OCI-LY7 (cell line): ENCODE data around the gene UGCG. TPM values are rescaled to one million over a fixed set of nuclear protein-coding genes. Genes with fewer than 3 reads are reported as not detected.

Source experiments
- BruUV-seq: library from RNA; stranded (reverse); fragments of 400-500 nt; replicated peaks from 2 replicates; lab custom pipeline; 2021; lab: Mats Ljungman, UMichigan
- CTCF ChIA-PET: fragments of 300-600 bp; sonication (Branson Sonifier 250); formaldehyde crosslinking; loops from one replicate; lab custom pipeline; 2022; ENCODE audit warnings: antibody characterized with exemption; ENCODE audit not compliant: unreplicated experiment; lab: Charles Lee
- POLR2A ChIA-PET: fragments of 300-600 bp; sonication (Branson Sonifier 250); formaldehyde crosslinking; loops from one replicate; lab custom pipeline; 2022; ENCODE audit warnings: antibody characterized with exemption; lab: Charles Lee
- DNase-seq: peaks from one replicate; pipeline ENCODE4 v3.0.0-alpha.2; 2015; ENCODE audit warnings: low spot score
- H2AFZ ChIP-seq: fragments of 200-600 bp; sonication (generic), shearing (Covaris generic); 2 replicates; pipeline ENCODE4 v1.6.1; 2014; ENCODE audit warnings: mild to moderate bottlenecking, antibody characterized with exemption, low read length, moderate library complexity
- H3K27ac ChIP-seq: fragments of 200-600 bp; sonication (generic); 2 replicates; pipeline ENCODE4 v1.5.1; 2014; ENCODE audit warnings: mixed run types, low read depth, mild to moderate bottlenecking, moderate library complexity, low read length, inconsistent platforms; ENCODE audit not compliant: poor library complexity, severe bottlenecking
- H3K36me3 ChIP-seq: fragments of 200-600 bp; sonication (generic); 2 replicates; pipeline ENCODE4 v1.6.1; 2014; ENCODE audit warnings: mild to moderate bottlenecking, antibody characterized with exemption, low read length, moderate library complexity, mixed read lengths; ENCODE audit not compliant: insufficient read depth
- H3K4me1 ChIP-seq: fragments of 200-600 bp; sonication (generic); 2 replicates; pipeline ENCODE4 v1.5.1; 2014; ENCODE audit warnings: mild to moderate bottlenecking, low read length; ENCODE audit not compliant: insufficient read depth, poor library complexity, severe bottlenecking
- H3K4me2 ChIP-seq: fragments of 200-600 bp; sonication (generic); 2 replicates; pipeline ENCODE4 v1.6.1; 2014; ENCODE audit warnings: mild to moderate bottlenecking, low read length
- H3K4me3 ChIP-seq: fragments of 200-600 bp; sonication (generic); 2 replicates; pipeline ENCODE4 v1.5.1; 2014; ENCODE audit warnings: mild to moderate bottlenecking, low read depth, low read length; ENCODE audit not compliant: poor library complexity, severe bottlenecking
- H3K79me2 ChIP-seq: fragments of 200-600 bp; sonication (generic); 2 replicates; pipeline ENCODE4 v1.6.1; 2016; ENCODE audit warnings: low read depth, mild to moderate bottlenecking, low read length, moderate library complexity, mixed read lengths; ENCODE audit not compliant: insufficient read depth
- H3K9me2 ChIP-seq: fragments of 200-600 bp; sonication (generic); 2 replicates; pipeline ENCODE4 v1.6.1; 2016; ENCODE audit warnings: mild to moderate bottlenecking, low read length, mixed read lengths; ENCODE audit not compliant: insufficient read depth
- H3K9me3 ChIP-seq: fragments of 200-600 bp; sonication (generic); 2 replicates; pipeline ENCODE4 v1.6.1; 2014; ENCODE audit warnings: mild to moderate bottlenecking, mixed run types, low read length, mixed read lengths
- H4K20me1 ChIP-seq: fragments of 200-600 bp; sonication (generic); 2 replicates; pipeline ENCODE4 v1.6.1; 2014; ENCODE audit warnings: mild to moderate bottlenecking, antibody characterized with exemption, low read length, moderate library complexity, mixed read lengths; ENCODE audit not compliant: insufficient read depth
- EZH2phosphoT487 ChIP-seq: fragments of 200-600 bp; sonication (generic); IDR thresholded peaks from 2 replicates; pipeline ENCODE4 v1.6.1; 2018; ENCODE audit warnings: low read depth, borderline replicate concordance, mild to moderate bottlenecking, mixed run types, antibody characterized with exemption, low read length, moderate library complexity, mixed read lengths
- intact Hi-C: fragments of 100-400 bp; cut with micrococcal nuclease; formaldehyde crosslinking; loops from one replicate; pipeline ENCODE4 v1.10.0; 2022; ENCODE audit not compliant: unreplicated experiment
- total RNA-seq, 2 experiments: library from RNA; depleted of rRNA in 1 of 2; stranded (reverse); fragments of >200 nt in 1 of 2; shearing (Covaris generic) in 1 of 2; gene quantifications; 2 replicates each; pipeline ENCODE4 v1.2.3, GENCODE V29; 2014 to 2022
- TF ChIP-seq, protein P1 (sequence below): fragments of 200-600 bp; sonication (generic); conservative IDR thresholded peaks from 2 replicates; pipeline ENCODE4 v1.5.1; 2014; ENCODE audit warnings: mild to moderate bottlenecking, antibody characterized with exemption, low read length, moderate library complexity, mixed read lengths

UGCG gene
- total RNA-seq, 2 experiments from 2014 or later, result 12.9 to 14.7 TPM

DNA sequence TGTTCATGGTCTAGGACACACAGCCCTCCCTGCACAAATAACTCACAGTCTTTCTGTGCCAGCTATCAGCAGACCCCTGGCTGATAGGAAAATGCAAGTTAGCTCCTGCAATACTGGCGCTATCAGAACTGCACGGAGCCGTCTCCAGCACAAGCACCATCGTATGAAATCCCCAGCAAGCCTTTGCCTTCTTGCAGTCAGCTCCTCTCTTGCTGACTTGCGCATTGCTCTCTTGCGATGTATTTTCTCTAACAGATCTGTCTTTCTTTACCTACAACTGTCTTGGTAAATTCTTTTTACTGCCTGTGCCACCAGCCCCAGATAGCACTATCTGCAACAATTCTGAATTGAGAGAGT is 25.1 kb upstream of the UGCG start:
- Histone ChIP-seq H3K4me1 (no peaks in the 10 kb centered on the region), H2AFZ (no peak overlapping the region), H3K9me2 (no peaks in the 10 kb centered on the region), H3K9me3 (no peaks in the 10 kb centered on the region), H4K20me1 (no peaks in the 10 kb centered on the region), H3K4me3 (no peak overlapping the region), H3K36me3 (no peaks in the 10 kb centered on the region), H3K79me2 (no peaks in the 10 kb centered on the region), H3K27ac (no peak overlapping the region), H3K4me2 (no peak overlapping the region)
- TF ChIP-seq EZH2phosphoT487, result no peak
- TF ChIP-seq, protein P1, sequence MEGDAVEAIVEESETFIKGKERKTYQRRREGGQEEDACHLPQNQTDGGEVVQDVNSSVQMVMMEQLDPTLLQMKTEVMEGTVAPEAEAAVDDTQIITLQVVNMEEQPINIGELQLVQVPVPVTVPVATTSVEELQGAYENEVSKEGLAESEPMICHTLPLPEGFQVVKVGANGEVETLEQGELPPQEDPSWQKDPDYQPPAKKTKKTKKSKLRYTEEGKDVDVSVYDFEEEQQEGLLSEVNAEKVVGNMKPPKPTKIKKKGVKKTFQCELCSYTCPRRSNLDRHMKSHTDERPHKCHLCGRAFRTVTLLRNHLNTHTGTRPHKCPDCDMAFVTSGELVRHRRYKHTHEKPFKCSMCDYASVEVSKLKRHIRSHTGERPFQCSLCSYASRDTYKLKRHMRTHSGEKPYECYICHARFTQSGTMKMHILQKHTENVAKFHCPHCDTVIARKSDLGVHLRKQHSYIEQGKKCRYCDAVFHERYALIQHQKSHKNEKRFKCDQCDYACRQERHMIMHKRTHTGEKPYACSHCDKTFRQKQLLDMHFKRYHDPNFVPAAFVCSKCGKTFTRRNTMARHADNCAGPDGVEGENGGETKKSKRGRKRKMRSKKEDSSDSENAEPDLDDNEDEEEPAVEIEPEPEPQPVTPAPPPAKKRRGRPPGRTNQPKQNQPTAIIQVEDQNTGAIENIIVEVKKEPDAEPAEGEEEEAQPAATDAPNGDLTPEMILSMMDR, result no peak
- intact Hi-C loops, result no loop called here
- POLR2A ChIA-PET, result no interaction called here
- CTCF ChIA-PET, result no interaction called here
- no TSS peak for BruUV-seq
- DNase-seq, result no peak

DNA sequence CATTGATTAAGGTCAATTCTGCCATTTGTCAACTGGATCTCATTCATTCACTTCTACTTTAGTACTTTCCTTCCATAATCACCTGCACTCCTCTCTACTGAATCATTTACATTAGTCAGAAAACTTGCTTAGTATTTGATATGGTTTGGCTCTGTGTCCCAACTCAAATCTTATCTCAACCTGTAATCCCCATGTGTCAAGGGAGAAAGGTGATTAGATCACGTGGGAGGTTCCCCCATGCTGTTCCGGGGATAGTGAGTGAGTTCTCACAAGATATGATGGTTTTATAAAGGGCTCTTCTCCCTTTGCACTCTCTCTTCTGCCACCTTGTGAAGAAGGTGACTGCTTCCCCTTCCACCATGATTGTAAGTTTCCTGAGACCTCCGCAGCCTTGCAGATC is 23.7 kb upstream of the UGCG start:
- no peak overlapping the region for H2AFZ ChIP-seq
- no peaks in the 10 kb centered on the region for H4K20me1 ChIP-seq
- TF ChIP-seq, protein P1, result no peak
- H3K9me2 ChIP-seq, result no peaks in the 10 kb centered on the region
- intact Hi-C loops, result no loop called here
- BruUV-seq, result no TSS peak
- no peak overlapping the region for H3K4me3 ChIP-seq
- H3K36me3 ChIP-seq, result no peaks in the 10 kb centered on the region
- H3K4me1 ChIP-seq, result no peaks in the 10 kb centered on the region
- no peak overlapping the region for H3K27ac ChIP-seq
- POLR2A ChIA-PET, result interaction anchor here (1.0 kb wide), 1 partner anchor 201 kb away, joined by 7 read pairs; no protein-coding TSS in a partner anchor
- CTCF ChIA-PET, result no interaction called here
- no peaks in the 10 kb centered on the region for H3K79me2 ChIP-seq
- H3K9me3 ChIP-seq, result no peaks in the 10 kb centered on the region
- DNase-seq, result no peak
- H3K4me2 ChIP-seq, result no peak overlapping the region

DNA sequence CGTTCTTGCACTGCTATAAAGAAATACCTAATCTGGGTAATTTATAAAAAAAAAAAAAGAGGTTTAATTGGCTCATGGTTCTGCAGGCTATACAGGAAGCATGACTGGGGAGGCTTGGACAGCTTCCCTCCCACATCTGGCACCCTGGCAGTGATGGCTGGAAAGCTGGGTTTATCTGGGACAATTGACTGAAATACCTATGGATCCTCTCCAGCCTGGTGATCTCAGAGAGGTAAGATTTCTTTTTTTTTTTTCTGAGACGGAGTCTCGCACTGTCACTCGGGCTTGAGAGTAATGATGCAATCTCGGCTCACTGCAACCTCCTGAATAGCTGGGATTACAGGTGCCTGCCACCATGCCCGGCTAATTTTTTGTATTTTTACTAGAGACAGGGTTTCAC is 22.7 kb upstream of the UGCG start:
- ChIA-PET POLR2A (interaction anchor here (0.5 to 1.0 kb wide), 4 partner anchors 49 to 376 kb away, joined by 3 to 7 read pairs (median 3); no protein-coding TSS in a partner anchor), CTCF (no interaction called here)
- BruUV-seq, result no TSS peak

More for the DNA sequence above, 22.7 kb upstream of the UGCG start:
- DNase-seq, result no peak
- Histone ChIP-seq H3K4me2 (no peak overlapping the region), H3K9me2 (no peaks in the 10 kb centered on the region), H3K9me3 (no peaks in the 10 kb centered on the region), H3K4me3 (no peak overlapping the region), H3K79me2 (no peaks in the 10 kb centered on the region), H3K27ac (no peak overlapping the region), H4K20me1 (no peaks in the 10 kb centered on the region), H2AFZ (no peak overlapping the region), H3K36me3 (no peaks in the 10 kb centered on the region), H3K4me1 (no peaks in the 10 kb centered on the region)
- no peak for TF ChIP-seq EZH2phosphoT487
- TF ChIP-seq, protein P1, result no peak
- intact Hi-C loops, result no loop called here
